SU-DHL-6 (cell line): ENCODE measurements around the gene NDC1.

Experiments used
- CTCF ChIP-seq: fragments of 200-600 bp; sonication (generic); IDR thresholded peaks from one replicate; pipeline ENCODE4 v1.5.1; 2017; ENCODE audit warnings: antibody characterized with exemption, mild to moderate bottlenecking, low read length, moderate library complexity; ENCODE audit not compliant: insufficient read depth, poor library complexity, severe bottlenecking
- EZH2phosphoT487 ChIP-seq: fragments of 200-600 bp; sonication (generic), shearing (Covaris generic); conservative IDR thresholded peaks from 2 replicates; pipeline ENCODE4 v1.6.1; 2018; ENCODE audit warnings: mild to moderate bottlenecking, antibody characterized with exemption, low read length, moderate library complexity, mixed read lengths

- TF ChIP-seq CTCF (no peak), EZH2phosphoT487 (no peak)
Observed at GRCh38 chr1:53833393-53833792, 4.7 kb downstream of the NDC1 start.
